GM19193 (cell line): Measurements from ENCODE around the gene OR2H1.

ENCODE experiments used
- POLR2A ChIP-seq: IDR thresholded peaks from 4 replicates; pipeline ENCODE4 v1.6.1; 2011; ENCODE audit not compliant: insufficient read depth, insufficient read length; ENCODE audit errors: extremely low read depth

The OR2H1 gene

DNA sequence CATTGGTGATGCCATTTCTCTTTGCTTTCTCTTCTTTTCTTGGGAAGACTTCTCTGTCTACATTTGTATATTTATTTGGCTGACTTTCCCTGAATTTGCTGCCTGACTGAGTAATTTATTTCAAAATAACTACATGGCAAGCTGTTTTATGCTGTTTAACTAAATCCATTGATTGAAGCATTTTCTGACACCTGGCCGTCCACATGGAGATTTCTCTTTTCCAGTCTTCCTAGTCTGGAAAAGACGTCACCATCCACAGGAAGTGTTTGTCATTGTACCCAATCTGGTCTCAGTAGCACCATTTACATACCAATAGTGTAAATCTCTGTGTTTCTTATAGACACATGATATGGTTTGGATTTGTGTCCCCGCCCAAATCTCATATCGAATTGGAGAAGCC, 40.0 kb downstream of the OR2H1 start:
- TF ChIP-seq POLR2A, result no peak

DNA sequence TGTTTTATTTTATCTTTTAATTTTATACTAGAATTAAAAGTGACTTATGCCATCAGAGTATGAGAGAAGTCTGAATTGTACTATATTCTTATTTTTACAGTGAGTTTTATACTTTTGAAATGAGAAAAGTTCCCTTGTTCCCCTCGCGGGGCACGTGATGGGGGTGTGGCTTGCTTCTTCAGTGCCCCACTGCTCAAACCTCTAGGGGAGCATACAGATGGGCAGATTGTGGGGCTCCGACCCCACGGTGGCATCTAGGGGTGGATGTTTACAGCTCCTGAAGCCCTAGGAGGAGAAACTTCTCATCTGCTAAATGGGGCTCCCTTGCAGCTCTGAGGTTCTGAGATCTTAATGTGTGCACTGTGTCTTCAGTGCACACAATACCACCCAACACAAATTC, 42.7 kb downstream of the OR2H1 start:
- TF ChIP-seq POLR2A, result no peak

DNA sequence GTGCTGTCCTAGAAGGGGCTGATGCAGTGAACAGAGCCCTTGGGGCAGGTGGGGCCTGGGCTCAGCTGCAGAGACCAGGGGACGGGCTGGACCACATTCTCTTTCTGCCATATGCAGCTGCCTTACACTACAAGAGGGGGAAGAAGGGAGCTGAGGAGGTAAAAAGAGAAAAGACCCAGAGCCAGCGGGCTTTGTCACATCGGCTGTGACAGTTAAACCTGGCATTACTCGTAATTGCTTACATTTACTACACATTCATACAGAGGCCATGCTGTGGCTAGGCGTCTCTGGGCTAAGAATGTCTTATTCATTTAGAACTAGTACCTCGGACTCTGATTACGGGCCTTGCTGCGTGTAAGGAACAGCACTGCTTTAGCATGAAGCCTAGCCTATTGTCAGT, 43.6 kb downstream of the OR2H1 start:
- TF ChIP-seq POLR2A, result no peak

- TF ChIP-seq POLR2A, result no peak
Observed at GRCh38 chr6:29501106-29501505, 44.2 kb downstream of the OR2H1 start.

GRCh38 chr6:29502181-29502580, 45.2 kb downstream of the OR2H1 start:
- no peak for TF ChIP-seq POLR2A

DNA sequence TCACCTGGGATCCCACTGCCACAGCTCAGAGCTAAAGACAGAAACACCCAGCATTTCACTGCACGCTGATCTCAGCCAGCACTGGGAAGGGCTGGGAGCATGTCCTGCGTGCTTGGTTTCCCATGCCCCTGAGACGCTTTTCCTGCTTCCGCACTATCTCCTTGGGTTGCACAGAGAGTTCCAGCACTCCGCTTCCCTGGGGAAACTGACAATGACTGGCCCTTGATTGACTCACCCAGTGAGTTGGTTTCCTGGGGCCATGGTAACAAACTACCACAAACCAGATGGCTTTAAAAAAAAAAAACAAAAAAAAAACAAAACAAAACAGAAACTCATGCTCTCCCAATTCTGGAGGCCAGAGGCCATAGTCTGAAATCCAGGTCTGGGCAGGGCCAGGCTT, 45.6 kb downstream of the OR2H1 start:
- TF ChIP-seq POLR2A, result no peak

DNA sequence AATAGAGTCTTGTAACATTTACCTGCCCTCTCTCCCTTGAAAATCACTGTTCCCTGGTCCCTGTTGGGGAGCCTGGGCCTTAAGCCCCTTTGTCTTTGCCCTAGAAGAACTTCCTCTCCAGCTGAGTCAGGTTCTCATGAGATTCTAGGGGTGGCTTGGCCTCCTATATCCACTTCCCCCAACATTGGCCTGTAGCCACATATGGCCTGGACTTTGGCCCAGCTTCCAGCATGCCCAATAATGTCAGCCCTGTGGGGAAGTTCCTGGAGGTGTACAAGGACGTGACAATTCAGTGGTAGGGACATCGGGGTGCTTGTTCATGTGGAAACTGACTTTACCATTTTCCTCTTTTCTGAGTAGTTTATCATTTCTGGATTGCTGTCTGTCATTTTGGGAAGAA, 48.0 kb downstream of the OR2H1 start:
- no peak for TF ChIP-seq POLR2A

GRCh38 chr6:29505808-29506207, 48.9 kb downstream of the OR2H1 start:
- TF ChIP-seq POLR2A, result no peak

GRCh38 chr6:29506446-29507067, 49.6 kb downstream of the OR2H1 start:
- no peak for TF ChIP-seq POLR2A

DNA sequence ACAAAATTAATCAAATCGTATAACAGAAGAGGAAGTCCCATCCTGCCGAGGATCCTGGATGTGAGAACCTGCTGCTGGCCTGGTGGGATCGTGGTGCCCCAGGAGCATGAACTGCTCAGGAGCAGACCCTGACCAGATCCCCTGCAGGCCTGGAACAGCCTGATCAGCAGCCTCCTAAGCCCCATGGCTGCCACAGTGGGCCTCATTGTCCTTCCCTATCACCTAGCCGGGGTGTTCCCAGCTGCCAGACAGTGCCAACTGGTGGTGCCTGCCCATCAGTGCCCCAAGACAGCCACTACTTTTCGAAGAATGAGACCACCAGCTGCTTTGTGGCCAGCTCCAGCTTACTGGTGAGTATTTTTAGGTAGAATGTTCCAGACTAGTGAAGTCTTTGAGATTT, 50.4 kb downstream of the OR2H1 start:
- TF ChIP-seq POLR2A, result no peak

- TF ChIP-seq POLR2A, result no peak
Observed at GRCh38 chr6:29509239-29509638, 52.3 kb downstream of the OR2H1 start.

GRCh38 chr6:29509711-29510110, 52.8 kb downstream of the OR2H1 start:
- TF ChIP-seq POLR2A, result no peak

DNA sequence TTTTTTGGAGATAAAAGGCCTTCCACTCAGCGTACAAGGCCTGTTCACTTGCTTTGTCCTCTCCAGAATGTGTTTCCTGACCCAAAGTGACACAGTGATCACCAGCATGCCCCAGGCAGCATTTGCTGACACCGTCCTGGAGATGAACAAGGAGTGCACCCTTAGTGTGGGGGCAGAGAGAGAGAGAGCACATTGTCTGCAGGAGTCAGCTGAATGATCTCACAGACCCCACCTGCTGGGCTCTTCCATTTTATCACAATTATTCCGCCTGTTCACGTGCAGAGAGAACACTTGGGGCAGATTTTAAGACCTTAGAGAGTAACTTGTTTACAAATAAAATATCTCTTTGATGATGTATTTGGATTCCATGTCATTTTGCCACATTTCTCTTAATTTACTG, 53.2 kb downstream of the OR2H1 start:
- no peak for TF ChIP-seq POLR2A

GRCh38 chr6:29510746-29511300, 53.9 kb downstream of the OR2H1 start:
- TF ChIP-seq POLR2A, result no peak
